ENCODE measurements around the gene DOCK6.

DOCK6 gene

GRCh38 chr19:11290256-11290655, 27.9 kb upstream of the DOCK6 start:
- no peak for TF ChIP-seq GATA2 (IDR thresholded peaks at IDR 0.05; ENCODE audit: low read depth, low read length)
- no peak for TF ChIP-seq GATA3 (IDR thresholded peaks at IDR 0.05; ENCODE audit: low read depth, low read length)

GRCh38 chr19:11288349-11288748, 26.0 kb upstream of the DOCK6 start:
- TF ChIP-seq GATA2 (IDR thresholded peaks at IDR 0.05; ENCODE audit: low read depth, low read length) (no peak), GATA3 (IDR thresholded peaks at IDR 0.05; ENCODE audit: low read depth, low read length) (no peak)

DNA sequence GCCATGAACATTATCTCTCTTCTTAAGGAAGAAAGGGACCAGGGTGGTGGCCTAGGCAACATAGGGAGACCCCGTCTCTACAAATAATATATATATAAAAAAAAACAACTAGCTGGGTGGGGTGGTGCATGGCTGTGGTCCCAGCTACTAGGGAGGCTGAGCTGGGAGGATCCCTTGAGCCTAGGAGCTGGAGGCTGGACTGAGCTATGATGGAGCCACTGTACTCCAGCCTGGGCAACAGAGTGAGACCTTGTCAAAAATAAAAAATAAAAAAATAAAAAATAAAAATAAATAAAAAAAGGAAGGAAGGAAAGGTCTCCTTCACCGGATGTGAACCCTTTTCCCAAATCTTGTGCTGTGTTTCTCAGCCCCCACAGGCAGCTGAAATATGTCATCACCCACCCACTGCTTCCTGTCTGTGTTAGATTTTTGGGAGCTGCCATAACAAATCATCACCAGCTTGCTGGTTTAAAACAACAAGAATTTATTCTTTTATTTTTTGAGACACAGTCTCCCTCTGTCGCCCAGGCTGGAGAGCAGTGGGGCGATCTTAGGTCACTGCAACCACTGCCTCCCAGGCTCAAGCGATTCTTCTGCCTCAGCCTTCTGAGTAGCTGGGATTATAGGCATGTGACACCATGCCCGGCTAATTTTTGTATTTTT, 24.1 kb upstream of the DOCK6 start:
- no peak for TF ChIP-seq GATA2 (IDR thresholded peaks at IDR 0.05; ENCODE audit: low read depth, low read length)

- TF ChIP-seq GATA2 (IDR thresholded peaks at IDR 0.05; ENCODE audit: low read depth, low read length) (no peak), GATA3 (IDR thresholded peaks at IDR 0.05; ENCODE audit: low read depth, low read length) (no peak)
Measured at GRCh38 chr19:11284515-11284914, 22.2 kb upstream of the DOCK6 start.

- TF ChIP-seq GATA3 (IDR thresholded peaks at IDR 0.05; ENCODE audit: low read depth, low read length) (no peak), GATA2 (IDR thresholded peaks at IDR 0.05; ENCODE audit: low read depth, low read length) (no peak)
Measured at GRCh38 chr19:11281356-11282049, 19.2 kb upstream of the DOCK6 start.

DNA sequence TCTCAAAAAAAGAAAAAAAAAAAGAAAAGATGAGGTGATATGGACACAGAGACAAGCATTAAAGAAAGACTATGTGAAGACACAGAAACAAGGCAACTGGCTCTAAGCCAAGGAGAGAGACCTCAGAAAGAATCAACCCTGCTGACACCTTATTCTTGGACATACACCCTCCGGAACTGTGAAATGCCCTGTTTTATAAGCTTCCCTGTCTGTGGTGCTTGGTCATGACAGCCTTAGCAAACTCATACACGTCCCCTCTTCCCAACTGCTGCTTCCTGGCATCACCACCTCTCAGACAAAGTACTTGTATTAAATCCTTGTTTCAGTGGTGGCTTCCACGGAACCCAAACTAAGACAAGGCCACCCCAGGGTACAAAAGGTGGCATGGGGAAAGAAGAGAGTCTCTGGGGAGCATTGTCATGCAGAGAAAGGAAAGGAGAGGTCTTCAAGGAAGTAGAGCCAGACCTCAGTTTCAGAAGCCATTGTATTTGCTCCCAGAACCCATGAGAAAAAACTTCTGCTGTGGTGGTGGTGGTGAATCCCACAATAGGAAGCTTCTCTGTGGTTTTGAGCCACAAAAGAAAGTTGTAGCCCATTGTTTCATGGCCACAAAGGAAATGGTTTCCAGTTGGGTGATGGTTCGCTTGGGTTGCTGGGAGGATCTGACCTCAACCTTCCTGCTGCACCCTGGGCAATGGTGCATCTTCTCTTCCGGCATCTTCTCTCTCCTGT, 17.3 kb upstream of the DOCK6 start:
- TF ChIP-seq GATA3 (IDR thresholded peaks at IDR 0.05; ENCODE audit: low read depth, low read length): no peak
- TF ChIP-seq GATA2 (IDR thresholded peaks at IDR 0.05; ENCODE audit: low read depth, low read length): no peak

DNA sequence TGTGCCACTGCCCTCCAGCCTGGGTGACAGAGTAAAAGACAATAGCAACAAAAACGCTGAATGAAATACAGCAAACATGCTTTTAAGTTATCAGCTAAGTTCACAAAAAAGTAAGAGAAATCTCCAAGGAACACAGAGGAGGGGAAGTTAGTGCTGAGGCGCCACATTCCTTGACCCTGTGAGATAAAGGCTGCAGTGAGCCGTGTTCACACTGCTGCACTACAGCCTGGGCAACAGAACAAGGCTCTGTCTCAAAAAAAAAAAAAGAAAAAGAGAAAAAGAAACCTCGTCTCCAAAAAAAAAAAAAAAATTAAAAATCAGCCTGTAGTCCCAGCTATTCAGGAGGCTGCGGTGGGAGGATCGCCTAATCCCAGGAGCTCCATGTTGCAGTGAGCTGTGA, 16.3 kb upstream of the DOCK6 start:
- TF ChIP-seq GATA2 (IDR thresholded peaks at IDR 0.05; ENCODE audit: low read depth, low read length) (no peak), GATA3 (IDR thresholded peaks at IDR 0.05; ENCODE audit: low read depth, low read length) (no peak)

- TF ChIP-seq GATA2 (IDR thresholded peaks at IDR 0.05; ENCODE audit: low read depth, low read length) (no peak), GATA3 (IDR thresholded peaks at IDR 0.05; ENCODE audit: low read depth, low read length) (no peak)
Measured at GRCh38 chr19:11274533-11275086, 12.3 kb upstream of the DOCK6 start.

DNA sequence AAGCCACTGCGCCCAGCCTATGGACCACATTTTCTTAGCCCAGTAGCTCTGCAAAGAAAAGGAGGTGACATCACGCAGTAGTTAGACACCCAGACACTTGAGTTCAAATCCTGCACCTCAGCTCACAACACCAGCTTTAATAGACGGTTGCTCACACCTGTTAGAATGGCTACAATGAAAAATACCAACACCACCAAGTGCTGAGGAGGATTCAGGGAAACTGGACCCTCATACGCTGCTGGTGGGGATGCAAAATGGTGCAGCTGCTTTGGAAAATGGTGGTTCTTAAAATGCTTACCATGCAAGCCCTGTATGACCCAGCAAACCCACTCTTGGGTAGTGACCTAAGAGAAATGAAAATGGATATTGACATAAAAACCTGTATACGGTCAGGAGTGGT, 11.7 kb upstream of the DOCK6 start:
- TF ChIP-seq GATA3 (IDR thresholded peaks at IDR 0.05; ENCODE audit: low read depth, low read length): no peak
- TF ChIP-seq GATA2 (IDR thresholded peaks at IDR 0.05; ENCODE audit: low read depth, low read length): no peak

- TF ChIP-seq GATA2 (IDR thresholded peaks at IDR 0.05; ENCODE audit: low read depth, low read length) (no peak), GATA3 (IDR thresholded peaks at IDR 0.05; ENCODE audit: low read depth, low read length) (no peak)
Measured at GRCh38 chr19:11273296-11273695, 11.0 kb upstream of the DOCK6 start.

GRCh38 chr19:11269408-11269807, 7.1 kb upstream of the DOCK6 start:
- TF ChIP-seq GATA2 (IDR thresholded peaks at IDR 0.05; ENCODE audit: low read depth, low read length) (no peak), GATA3 (IDR thresholded peaks at IDR 0.05; ENCODE audit: low read depth, low read length) (no peak)

DNA sequence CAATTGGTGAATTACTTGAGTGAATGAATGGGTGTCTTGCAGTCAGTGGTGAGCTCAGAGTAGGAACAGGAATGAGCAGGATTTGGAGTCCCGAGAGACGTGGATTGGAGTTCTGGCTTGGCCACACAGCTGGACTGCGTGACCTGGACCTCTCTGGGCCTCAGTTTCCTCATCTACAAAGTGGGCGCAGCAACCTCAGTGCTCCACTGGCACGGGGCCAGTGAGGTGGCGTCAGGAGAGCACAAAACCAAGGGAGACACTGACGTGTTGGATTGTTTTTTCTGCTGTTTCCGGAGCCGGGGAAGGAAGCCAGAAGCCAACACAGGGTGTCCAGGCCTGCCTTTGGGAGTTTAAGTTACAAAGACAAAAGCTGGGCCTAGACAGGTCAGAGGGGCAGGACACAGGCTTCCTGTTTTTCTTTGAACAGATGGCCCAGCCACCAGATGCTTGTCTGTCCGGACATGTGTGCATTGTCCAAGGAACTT, 6.5 kb upstream of the DOCK6 start:
- TF ChIP-seq GATA2 (IDR thresholded peaks at IDR 0.05; ENCODE audit: low read depth, low read length) (0 out of 2 replicates have a peak, but pooled peaks have one; percentile 11), GATA3 (IDR thresholded peaks at IDR 0.05; ENCODE audit: low read depth, low read length) (no peak)

DNA sequence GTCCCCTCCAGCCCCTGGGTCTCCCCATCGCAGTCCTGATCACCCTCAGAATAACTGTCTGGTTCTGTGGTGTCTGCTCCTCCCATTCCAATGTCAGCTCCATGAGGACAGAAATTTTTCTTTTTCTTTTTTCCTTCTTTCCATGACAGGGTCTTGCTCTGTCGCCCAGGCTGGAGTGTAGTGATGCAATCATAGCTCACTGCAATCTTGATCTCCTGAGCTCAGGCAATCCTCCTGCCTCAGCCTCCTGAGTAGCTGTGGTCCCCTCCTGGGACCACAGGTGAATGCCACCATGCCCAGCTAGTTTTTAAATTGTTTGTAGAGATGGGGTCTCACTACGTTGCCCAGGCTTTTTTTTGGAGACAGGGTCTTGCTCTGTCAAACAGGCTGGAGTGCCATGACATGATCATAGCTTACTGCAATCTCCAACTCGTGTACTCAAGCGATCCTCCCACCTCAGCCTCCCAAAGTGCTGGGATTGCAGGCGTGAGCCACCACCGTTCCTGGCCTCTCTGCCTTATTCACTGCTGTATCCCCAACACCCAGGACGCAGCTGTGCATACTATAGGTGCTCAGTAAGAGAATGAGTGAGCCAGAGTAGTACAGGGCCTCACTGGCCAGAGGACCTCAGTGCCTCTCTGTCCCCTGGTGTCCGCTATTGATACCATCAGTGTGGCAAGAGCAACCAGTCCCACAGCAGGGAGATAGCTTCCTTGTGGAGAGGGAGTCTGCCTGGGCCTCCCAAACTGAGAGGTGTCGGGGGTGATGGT, 5.2 kb upstream of the DOCK6 start:
- no peak for TF ChIP-seq GATA3 (IDR thresholded peaks at IDR 0.05; ENCODE audit: low read depth, low read length)
- no peak for TF ChIP-seq GATA2 (IDR thresholded peaks at IDR 0.05; ENCODE audit: low read depth, low read length)
